Small intestine (tissue), 7 donors: Measurements from ENCODE around the gene NUP43. TPM values are rescaled to one million over a fixed set of nuclear protein-coding genes. Genes with fewer than 3 reads are reported as not detected.
A peak's percentile ranks its signal among the peaks of the same experiment; 100 is the strongest.

Experiments used
- DNase-seq, 2 donors: peaks; one replicate each; pipeline versions ENCODE4 v3.0.0 to v3.0.0-alpha.2; 2013
- FAIRE-seq: peaks from 2 replicates; lab custom pipeline; 2012; peaks lifted over from hg19 to GRCh38; lab: Jason Lieb, UNC
- H3K27ac ChIP-seq, 3 donors: one replicate each; pipeline ENCODE4 v1.5.1; 2013; ENCODE audit warnings: low read length in 2 of 3, mild to moderate bottlenecking in 2 of 3, control low read depth in 1 of 3, inconsistent platforms in 1 of 3, low read depth in 1 of 3, moderate library complexity in 1 of 3
- H3K27me3 ChIP-seq, 3 donors: one replicate each; pipeline ENCODE4 v1.6.1; 2013; ENCODE audit warnings: low read length in 3 of 3, inconsistent platforms in 1 of 3; ENCODE audit not compliant: control insufficient read depth in 3 of 3, insufficient read depth in 3 of 3
- H3K36me3 ChIP-seq, 3 donors: one replicate each; pipeline ENCODE4 v1.6.1; 2013; ENCODE audit warnings: low read length in 3 of 3, inconsistent platforms in 1 of 3, low read depth in 1 of 3, mild to moderate bottlenecking in 1 of 3, moderate library complexity in 1 of 3; ENCODE audit not compliant: control insufficient read depth in 3 of 3, insufficient read depth in 2 of 3
- H3K4me1 ChIP-seq, 3 donors: one replicate each; pipeline ENCODE4 v1.6.1; 2013; ENCODE audit warnings: low read length in 2 of 3, inconsistent platforms in 1 of 3, low read depth in 1 of 3, mild to moderate bottlenecking in 1 of 3, moderate library complexity in 1 of 3; ENCODE audit not compliant: control insufficient read depth in 3 of 3, insufficient read depth in 2 of 3
- H3K4me3 ChIP-seq, 3 donors: one replicate each; pipeline ENCODE4 v1.5.1; 2013; ENCODE audit warnings: low read length in 3 of 3, control low read depth in 1 of 3, inconsistent platforms in 1 of 3, low read depth in 1 of 3, mild to moderate bottlenecking in 1 of 3, moderate library complexity in 1 of 3
- H3K9me3 ChIP-seq, 2 donors: one replicate each; pipeline ENCODE4 v1.6.1; 2013; ENCODE audit warnings: low read depth in 1 of 2, low read length in 1 of 2; ENCODE audit not compliant: control insufficient read depth in 2 of 2, insufficient read depth in 1 of 2
- WGBS, 3 donors: extraction: QIAGEN DNeasy Blood & Tissue Kit; methylation state at CpG; one replicate each; pipeline ENCODE4 v1.1.7; 2013; 5-methylcytosine and 5-hydroxymethylcytosine counted together
- polyA plus RNA-seq, 4 donors: library from polyadenylated mRNA; stranded (reverse) in 3 of 4; unstranded in 1 of 4; fragments of 200-250 nt in 3 of 4; fragments of 120-200 nt in 1 of 4; gene quantifications; one replicate each; pipeline versions ENCODE4 v1.2.1 to v1.2.3, GENCODE V29; 2013
- donor health status: healthy with polysubstance abuse.
- donor health status: control.
- donor health status: control.
- donor health status: Bipolar disorder and iron deficiency.
- donor health status: healthy.

The NUP43 gene
- polyA plus RNA-seq, 4 donors: 2.7 to 28.9 (median 7.9) TPM

DNA sequence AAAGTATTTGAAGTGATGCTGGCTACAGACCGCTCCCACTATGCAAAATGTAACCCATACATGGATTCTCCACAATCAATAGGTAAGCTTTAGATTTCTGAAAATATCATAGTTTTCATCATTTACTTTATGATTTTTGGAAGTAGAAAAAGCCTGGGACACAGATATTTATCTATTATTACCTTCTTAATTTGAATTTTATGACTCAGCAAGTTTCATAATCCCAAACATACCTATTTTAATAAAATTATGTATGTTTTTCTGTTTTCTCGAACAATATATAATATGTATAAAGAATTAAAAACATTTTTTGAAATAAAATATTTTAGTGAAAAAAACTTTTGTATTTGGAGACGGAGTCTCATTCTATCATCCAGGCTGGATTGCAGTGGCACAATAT is 24.9 kb upstream of the NUP43 start:
- Histone ChIP-seq H3K4me3 (no peak overlapping the region), H3K36me3 (peaks cover 0 to 49% (median 3%) of the 10 kb centered on the region in 3 donors), H3K9me3 (no peaks in the 10 kb centered on the region), H3K27ac (no peak overlapping the region), H3K27me3 (no peaks in the 10 kb centered on the region), H3K4me1 (no peaks in the 10 kb centered on the region)
- FAIRE-seq (no peak), DNase-seq (no peak)
- 97 to 99% (median 99%) methylated on average over 3 of the region's 3 CpGs for WGBS, 3 donors

DNA sequence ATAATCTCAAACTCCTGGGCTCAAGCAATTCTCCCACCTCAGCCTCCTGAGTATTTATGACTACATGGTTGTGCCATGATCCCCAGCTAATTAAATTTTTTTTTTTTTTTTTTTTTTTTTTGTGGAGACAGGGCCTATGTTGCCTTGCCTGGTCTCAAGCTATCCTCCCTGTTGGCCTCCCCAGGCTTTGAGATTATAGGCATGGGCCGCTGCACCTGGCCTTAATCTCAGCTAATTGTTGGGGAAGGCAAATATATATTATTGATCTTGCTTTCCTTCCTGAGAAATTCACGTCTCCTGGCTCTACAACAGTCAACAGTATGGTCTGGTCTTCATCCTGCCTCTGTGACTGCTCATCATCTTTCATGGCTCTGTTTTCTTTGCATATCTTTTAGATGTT is 23.3 kb upstream of the NUP43 start:
- DNase-seq (no peak), FAIRE-seq (no peak)
- Histone ChIP-seq H3K4me3 (no peak overlapping the region), H3K27me3 (no peaks in the 10 kb centered on the region), H3K4me1 (no peaks in the 10 kb centered on the region), H3K9me3 (peaks cover 0 to 3% of the 10 kb centered on the region in 2 donors), H3K27ac (no peak overlapping the region), H3K36me3 (peaks cover 0 to 45% (median 3%) of the 10 kb centered on the region in 3 donors)
- WGBS, 3 donors: 80 to 93% (median 90%) methylated on average over 2 of the region's 2 CpGs

DNA sequence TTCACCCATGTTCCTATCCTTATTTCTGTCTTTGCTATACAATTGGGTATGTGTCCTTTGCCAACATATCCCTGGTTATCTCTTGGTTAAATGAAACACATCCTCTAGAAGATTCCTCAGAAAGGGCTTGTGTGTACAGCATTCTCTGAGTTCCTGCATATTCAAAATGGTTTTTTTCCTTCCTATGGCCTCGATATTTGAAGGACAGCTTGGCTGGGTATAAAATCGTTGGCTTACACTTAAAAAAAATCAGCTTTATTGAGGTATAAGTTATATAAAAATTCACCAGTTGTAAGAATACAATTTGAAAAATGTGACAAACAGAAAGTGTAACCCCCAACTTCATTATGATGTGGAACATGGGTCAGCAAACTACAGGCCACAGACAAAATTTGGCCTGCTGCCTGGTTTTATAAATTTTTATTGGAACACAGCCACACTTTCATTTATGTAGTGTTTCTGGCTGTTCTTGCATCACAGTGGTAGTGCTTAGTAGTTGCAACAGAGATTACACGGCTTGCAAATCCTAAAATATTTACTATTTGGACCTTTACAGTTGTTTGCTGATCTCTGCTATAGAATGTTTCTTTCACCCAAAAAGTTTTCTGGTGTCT is 19.9 kb upstream of the NUP43 start:
- H3K4me1 ChIP-seq: no peaks in the 10 kb centered on the region
- H3K36me3 ChIP-seq: peaks cover 0 to 28% (median 0%) of the 10 kb centered on the region in 3 donors
- H3K27ac ChIP-seq: no peak overlapping the region
- DNase-seq (no peak), FAIRE-seq (no peak)
- peaks cover 0 to 3% of the 10 kb centered on the region in 2 donors for H3K9me3 ChIP-seq
- H3K27me3 ChIP-seq: no peaks in the 10 kb centered on the region
- H3K4me3 ChIP-seq: no peak overlapping the region
- WGBS, 3 donors: 67 to 86% (median 75%) methylated on average over 3 of the region's 3 CpGs

DNA sequence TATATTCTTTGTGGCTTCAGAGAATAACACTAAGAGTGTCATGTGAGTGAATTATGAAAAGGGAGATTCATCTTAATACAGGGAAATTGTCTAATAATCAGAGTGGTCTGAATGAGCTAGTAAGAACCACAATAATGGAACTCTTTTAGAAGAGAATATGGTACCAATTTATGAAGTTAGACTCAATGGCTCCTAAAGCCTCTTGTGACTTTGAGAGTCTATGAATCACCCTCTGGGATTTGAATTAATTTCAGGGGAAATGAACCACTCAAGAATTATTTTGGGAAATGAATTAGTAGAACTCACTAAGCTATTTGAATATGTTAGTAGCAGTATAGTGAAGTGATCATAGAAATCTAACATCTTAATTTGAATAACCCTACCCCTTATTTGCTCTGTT is 17.5 kb upstream of the NUP43 start:
- no peak overlapping the region for H3K27ac ChIP-seq
- H3K4me1 ChIP-seq: no peaks in the 10 kb centered on the region
- no peaks in the 10 kb centered on the region for H3K27me3 ChIP-seq
- no peak for DNase-seq
- no peak for FAIRE-seq
- H3K36me3 ChIP-seq: peaks cover 0 to 34% (median 3%) of the 10 kb centered on the region in 3 donors
- H3K4me3 ChIP-seq: no peak overlapping the region
- peaks cover 0 to 3% of the 10 kb centered on the region in 2 donors for H3K9me3 ChIP-seq

DNA sequence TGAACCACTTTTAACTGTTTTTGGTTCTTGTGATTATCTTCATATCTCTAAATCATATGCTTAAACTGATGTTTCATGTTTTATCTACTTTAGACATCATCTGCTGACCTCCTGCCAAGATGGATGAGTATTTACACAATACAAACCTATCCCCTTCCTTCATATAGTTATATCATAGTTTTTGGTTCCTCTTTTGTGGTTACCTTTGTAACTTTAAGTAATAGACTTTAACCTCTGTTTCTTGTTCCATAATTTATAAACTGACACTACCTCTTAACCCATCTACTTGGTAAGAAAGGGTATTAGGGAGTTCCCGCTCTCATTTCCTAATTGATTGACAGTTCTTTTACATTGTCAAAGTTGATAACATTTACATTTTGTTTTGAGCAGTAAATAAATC is 15.1 kb upstream of the NUP43 start:
- Histone ChIP-seq H3K4me1 (no peaks in the 10 kb centered on the region), H3K9me3 (peaks cover 0 to 3% of the 10 kb centered on the region in 2 donors), H3K4me3 (no peak overlapping the region), H3K27me3 (no peaks in the 10 kb centered on the region), H3K27ac (no peak overlapping the region), H3K36me3 (peaks cover 0 to 20% (median 3%) of the 10 kb centered on the region in 3 donors)
- FAIRE-seq: no peak
- 76 to 92% (median 90%) methylated on average over 1 of the region's 1 CpG for WGBS, 3 donors
- DNase-seq: no peak

DNA sequence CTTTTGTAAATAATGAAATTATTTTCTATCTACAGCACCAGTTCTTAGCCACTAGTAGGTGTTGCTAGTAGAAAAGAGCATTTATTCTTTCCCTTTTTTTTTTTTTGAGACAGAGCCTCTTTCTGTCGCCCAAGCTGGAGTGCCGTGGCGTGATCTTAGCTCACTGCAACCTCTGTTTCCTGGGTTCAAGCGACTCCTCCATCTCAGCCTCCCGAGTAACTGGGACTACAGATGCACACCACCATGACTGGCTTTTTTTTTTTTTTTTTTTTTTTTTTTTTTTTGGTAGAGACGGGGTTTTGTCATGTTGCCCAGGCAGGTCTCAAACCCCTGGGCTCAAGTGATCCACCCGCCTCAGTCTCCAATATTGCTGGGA is 9.9 kb upstream of the NUP43 start:
- H3K4me1 ChIP-seq: peaks cover 0 to 10% (median 0%) of the 10 kb centered on the region in 3 donors
- H3K27ac ChIP-seq: peak overlapping the region in 1 of 3 donors; percentile 83

DNA sequence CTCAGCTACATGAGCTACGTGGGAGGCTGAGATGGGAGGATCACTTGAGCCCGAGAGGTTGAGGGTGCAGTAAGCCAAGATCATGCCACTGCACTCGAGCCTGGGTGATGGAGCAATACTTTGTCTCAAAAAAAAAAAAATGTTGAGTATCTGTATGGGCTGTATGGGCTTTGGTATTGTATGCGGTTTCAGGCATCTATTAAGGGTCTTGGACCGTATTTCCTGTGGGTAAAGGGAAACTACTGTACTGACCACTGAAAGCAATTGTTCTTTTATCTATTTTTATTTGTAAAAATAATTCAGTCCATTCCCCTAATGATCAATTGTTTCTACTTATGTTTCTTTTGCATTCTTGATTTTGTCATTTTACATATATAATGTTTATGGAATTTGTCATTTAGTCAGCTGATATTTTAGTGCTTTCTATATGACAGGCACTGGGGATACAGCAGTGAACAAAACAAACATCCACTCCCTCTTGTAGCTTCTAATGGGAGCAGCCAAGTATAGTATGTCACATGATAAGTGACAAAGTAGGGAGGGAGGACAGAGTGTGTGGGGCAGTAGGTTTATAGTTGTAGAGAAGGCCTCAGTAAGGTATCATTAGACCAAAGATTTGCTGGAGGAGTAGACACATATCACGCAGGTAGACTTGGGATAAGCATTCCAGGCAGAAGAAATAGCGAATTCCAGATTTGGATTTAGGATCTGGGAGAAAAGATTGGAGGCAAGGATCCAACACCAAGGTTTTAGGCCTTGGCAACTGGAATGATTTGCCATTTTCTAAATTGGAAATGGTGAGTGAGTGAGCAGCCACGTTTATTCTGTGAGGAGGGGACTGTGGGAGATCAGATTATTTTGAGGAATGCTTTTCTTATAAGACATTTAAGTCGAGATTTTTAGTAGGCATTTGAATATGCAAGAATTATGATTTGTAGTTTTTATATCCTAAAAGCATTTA is 9.3 kb upstream of the NUP43 start:
- H3K4me1 ChIP-seq: peaks cover 0 to 10% (median 5%) of the 10 kb centered on the region in 3 donors
- H3K27me3 ChIP-seq: no peaks in the 10 kb centered on the region
- no peaks in the 10 kb centered on the region for H3K9me3 ChIP-seq
- WGBS, 3 donors: 84 to 89% (median 87%) methylated on average over 9 of the region's 9 CpGs
- peak overlapping the region in 1 of 3 donors; percentile 83 for H3K27ac ChIP-seq
- peaks cover 0 to 19% (median 3%) of the 10 kb centered on the region in 3 donors for H3K36me3 ChIP-seq
- H3K4me3 ChIP-seq: no peak overlapping the region
- FAIRE-seq (no peak), DNase-seq (peak; percentile 12 to 71)

More for the DNA sequence above, 9.9 kb upstream of the NUP43 start:
- DNase-seq (no peak), FAIRE-seq (no peak)
- no peaks in the 10 kb centered on the region for H3K9me3 ChIP-seq
- peaks cover 0 to 21% (median 3%) of the 10 kb centered on the region in 3 donors for H3K36me3 ChIP-seq
- H3K4me3 ChIP-seq: no peak overlapping the region
- WGBS, 3 donors: 92 to 95% (median 94%) methylated on average over 7 of the region's 7 CpGs
- H3K27me3 ChIP-seq: no peaks in the 10 kb centered on the region

DNA sequence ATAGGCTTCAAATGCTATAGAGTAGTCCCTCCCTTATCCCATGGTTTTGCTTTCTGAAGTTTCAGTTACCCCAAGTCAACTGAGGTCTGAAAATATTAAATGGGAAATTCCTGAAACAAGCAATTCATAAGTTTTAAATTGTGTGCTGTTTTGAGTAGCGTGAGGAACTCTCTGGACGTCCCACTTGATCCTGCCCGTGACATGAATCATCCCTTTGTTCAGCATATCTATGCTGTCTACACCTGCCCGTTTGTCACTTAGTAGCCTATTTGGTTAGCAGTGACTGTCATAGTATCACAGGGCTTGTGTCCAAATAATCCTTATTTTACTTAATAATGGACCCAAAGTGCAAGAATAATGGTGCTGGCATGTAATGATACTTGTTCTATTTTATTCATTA is 8.2 kb upstream of the NUP43 start:
- H3K4me3 ChIP-seq: no peak overlapping the region
- DNase-seq: no peak
- FAIRE-seq: no peak
- H3K27ac ChIP-seq: no peak overlapping the region
- peaks cover 0 to 10% (median 10%) of the 10 kb centered on the region in 3 donors for H3K4me1 ChIP-seq
- no peaks in the 10 kb centered on the region for H3K9me3 ChIP-seq
- WGBS, 3 donors: 60 to 76% (median 65%) methylated on average over 4 of the region's 4 CpGs
- H3K36me3 ChIP-seq: peaks cover 0 to 15% (median 0%) of the 10 kb centered on the region in 3 donors
- no peaks in the 10 kb centered on the region for H3K27me3 ChIP-seq
